Fibroblast of mammary gland (primary cell): Measurements from ENCODE around the gene ACLY.

Source experiments
- DNase-seq: peaks from one replicate; pipeline ENCODE4 v3.0.0-alpha.2; 2010; ENCODE audit warnings: low read depth
- H3K4me3 ChIP-seq: 2 replicates; pipeline ENCODE4 v1.5.1; 2011; ENCODE audit warnings: low read depth, mild to moderate bottlenecking, low read length, moderate library complexity; ENCODE audit not compliant: control insufficient read depth
- TF ChIP-seq, protein P1 (sequence below): conservative IDR thresholded peaks from 2 replicates; pipeline ENCODE4 v1.5.1; 2011; ENCODE audit warnings: low read depth, low read length, inconsistent platforms; ENCODE audit not compliant: control insufficient read depth, insufficient read depth

ACLY gene

DNA sequence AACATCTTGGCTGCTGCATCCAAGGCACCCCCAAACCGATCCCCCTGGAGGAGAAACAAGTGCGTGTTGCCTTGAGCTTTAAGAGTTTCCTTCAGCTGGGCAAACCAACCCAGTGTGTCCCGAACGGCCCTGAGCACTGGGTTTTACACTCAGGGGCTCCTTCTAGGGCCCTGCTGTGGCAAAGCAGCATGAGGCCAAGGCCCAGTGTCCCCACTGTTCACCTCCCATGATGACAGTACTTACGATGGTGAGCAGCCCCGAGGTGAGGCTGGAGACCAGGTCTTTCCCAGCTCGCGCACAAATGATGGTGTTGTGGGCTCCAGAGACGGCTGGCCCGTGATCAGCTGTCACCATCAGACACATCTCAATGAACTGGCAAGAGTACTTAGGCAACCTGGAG, 47.0 kb downstream of the ACLY start:
- no peak overlapping the region for H3K4me3 ChIP-seq
- DNase-seq, result no peak
- TF ChIP-seq, protein P1, sequence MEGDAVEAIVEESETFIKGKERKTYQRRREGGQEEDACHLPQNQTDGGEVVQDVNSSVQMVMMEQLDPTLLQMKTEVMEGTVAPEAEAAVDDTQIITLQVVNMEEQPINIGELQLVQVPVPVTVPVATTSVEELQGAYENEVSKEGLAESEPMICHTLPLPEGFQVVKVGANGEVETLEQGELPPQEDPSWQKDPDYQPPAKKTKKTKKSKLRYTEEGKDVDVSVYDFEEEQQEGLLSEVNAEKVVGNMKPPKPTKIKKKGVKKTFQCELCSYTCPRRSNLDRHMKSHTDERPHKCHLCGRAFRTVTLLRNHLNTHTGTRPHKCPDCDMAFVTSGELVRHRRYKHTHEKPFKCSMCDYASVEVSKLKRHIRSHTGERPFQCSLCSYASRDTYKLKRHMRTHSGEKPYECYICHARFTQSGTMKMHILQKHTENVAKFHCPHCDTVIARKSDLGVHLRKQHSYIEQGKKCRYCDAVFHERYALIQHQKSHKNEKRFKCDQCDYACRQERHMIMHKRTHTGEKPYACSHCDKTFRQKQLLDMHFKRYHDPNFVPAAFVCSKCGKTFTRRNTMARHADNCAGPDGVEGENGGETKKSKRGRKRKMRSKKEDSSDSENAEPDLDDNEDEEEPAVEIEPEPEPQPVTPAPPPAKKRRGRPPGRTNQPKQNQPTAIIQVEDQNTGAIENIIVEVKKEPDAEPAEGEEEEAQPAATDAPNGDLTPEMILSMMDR, result no peak

DNA sequence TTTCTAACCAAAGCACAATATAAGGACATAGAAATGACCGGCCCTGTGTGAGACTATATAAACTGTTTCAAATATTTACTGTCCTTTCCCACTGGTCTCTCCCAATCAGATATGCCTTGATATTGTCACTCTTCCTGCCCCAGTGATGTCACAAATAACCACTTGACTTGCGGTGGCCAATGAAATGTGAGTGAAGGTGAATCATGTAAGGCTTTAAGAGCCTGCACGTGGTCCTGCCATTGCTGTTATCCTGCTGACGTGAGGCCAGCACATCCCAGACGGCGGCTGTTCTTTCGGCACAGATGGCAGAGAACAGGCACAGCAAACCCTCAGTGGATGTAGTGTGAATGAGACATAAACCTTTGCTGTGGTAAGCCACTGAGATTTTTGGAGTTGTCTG, 48.1 kb downstream of the ACLY start:
- H3K4me3 ChIP-seq, result no peak overlapping the region
- TF ChIP-seq, protein P1, result no peak
- DNase-seq, result peak; percentile 48

DNA sequence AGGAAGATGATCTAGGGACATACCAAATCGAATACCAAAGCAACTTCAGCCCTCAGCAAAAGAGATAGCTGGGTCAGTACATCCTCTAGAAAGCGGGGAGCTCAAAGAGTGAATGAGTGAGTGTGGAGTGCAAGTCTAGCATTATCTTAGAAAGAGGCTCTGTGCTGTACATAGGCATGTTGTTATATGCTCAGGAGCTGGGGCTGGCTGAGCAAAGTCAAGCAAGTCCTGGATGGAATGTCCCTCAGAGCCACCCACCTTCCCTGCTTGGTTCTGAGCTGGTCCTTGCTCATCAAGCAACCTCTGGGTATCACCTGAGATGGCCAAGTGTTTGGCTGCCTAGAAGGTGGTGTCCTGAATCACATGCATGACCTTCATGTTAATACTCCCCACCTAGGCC, 48.7 kb downstream of the ACLY start:
- TF ChIP-seq, protein P1, result no peak
- DNase-seq, result no peak
- H3K4me3 ChIP-seq, result no peak overlapping the region

DNA sequence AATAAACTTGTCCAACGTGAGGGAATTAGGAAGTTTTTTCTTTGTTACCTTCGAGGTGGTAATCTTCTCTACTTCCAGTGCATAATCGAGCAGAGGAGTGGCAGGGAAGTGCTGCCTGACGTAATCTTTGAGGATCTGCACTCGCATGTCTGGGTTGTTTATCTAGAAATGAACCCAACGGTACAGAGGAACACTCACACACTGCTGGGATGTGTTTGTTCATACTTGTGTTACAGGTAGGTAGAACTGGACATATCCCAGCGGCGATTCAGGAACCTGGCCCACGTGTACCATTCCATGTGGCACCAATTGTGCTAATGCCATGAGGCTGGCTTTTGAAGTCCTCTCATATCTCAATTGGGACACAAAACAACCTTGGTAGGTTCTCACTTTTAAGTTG, 49.3 kb downstream of the ACLY start:
- TF ChIP-seq, protein P1, result no peak
- H3K4me3 ChIP-seq, result no peak overlapping the region
- no peak for DNase-seq

DNA sequence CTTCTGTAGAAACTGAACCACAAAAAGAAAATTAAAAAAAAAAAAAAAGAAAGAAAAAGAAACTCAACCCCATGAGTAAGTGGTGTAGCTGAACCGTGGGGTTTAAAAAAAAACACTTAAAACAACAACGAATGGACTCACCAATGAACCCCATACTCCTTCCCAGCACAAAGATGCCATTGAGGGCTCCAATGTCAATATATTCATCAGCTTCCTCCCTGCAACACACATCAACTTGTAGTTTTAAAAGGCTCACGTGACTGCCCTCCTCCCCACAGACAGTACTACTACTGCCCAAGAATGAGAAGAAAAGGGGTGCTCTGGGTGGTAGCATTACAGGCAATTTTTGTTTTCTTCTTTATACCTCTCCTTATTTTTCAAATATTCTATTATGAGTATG, 50.2 kb downstream of the ACLY start:
- no peak overlapping the region for H3K4me3 ChIP-seq
- TF ChIP-seq, protein P1, result no peak
- DNase-seq, result no peak

DNA sequence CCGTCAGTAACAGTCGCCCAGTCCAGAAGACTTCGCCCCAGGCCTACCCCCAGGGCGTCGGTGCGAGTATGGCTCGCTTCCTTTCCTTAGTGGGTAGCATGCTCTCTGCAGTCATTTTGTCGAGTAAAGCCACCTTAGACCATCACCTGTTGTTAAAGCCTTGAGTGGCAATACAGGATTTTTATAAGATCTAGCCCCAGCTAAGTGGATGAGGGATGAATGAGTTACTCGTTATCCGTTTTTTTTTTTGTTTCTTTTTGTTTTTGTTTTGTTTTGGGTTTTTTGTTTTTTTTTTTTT, 53.2 kb downstream of the ACLY start:
- H3K4me3 ChIP-seq, result peak overlapping the region; percentile 41
- DNase-seq, result no peak
- TF ChIP-seq, protein P1, result no peak

DNA sequence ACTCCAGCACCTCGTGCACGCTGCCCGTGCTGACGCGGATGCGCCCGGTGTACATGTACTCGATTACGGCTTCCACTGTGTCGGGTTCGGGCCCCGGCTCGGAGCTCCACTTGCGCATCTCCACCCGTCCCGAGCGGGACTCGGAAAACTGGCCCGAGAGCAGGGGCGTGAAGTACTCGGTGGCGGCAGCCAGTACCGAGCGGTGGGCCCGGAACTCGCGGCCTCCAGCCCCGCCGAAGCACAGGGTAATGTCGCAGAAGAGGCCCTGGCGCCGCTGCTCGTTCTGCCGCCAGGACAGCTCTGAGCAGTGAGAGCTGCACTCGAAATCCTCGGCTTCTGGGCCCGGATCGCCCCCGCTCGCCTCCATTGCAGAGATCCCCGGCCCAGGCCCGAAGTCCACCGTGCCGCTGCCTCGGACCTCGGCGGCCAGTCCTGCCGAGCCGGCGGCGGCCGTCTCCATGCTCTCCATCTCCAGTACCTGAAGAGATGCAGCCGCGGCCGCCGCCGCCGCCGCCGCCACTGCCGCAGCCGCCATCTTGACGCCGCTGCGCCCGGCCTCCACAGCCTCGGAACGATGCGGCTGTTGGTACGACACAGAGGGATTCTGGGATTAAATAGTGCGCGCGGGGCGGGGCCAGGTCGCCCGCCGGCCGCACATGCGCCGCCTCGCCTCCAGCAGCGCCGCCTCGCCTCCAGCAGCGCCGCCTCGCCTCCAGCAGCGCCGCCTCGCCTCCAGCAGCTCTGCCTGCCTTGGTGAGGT, 53.7 kb downstream of the ACLY start, which contains the start of gene KLHL11:
KLHL11 (minus strand) TSS at position 588 of the 760 bp plus-strand sequence; CDS start at position 535, 53 bp downstream.
- peak; percentile 84 for DNase-seq
- peak within 1 kb of the TSS; percentile 86 for H3K4me3 ChIP-seq
- TF ChIP-seq, protein P1, result no peak
